Liver (tissue), 9 donors: ENCODE results near the gene UPF1. TPM values are rescaled to one million over a fixed set of nuclear protein-coding genes. Genes with fewer than 3 reads are reported as not detected.

Source experiments
- DNase-seq: peaks from one replicate; pipeline ENCODE4 v3.0.0-alpha.2; 2017; ENCODE audit warnings: low spot score
- H3K27ac ChIP-seq, 2 donors: one replicate each; pipeline ENCODE4 v1.7.0; 2013; ENCODE audit warnings: inconsistent platforms in 2 of 2, low read length in 2 of 2, control low read depth in 1 of 2, low read depth in 1 of 2, mild to moderate bottlenecking in 1 of 2
- H3K27me3 ChIP-seq, 4 donors: one replicate each; pipeline versions ENCODE4 v1.6.1 to v1.7.0; 2013; ENCODE audit warnings: low read length in 3 of 4, inconsistent platforms in 1 of 4, mild to moderate bottlenecking in 1 of 4, moderate library complexity in 1 of 4; ENCODE audit not compliant: control insufficient read depth in 4 of 4, insufficient read depth in 4 of 4
- H3K36me3 ChIP-seq, 4 donors: one replicate each; pipeline versions ENCODE4 v1.6.1 to v1.7.0; 2013; ENCODE audit warnings: low read length in 3 of 4, mild to moderate bottlenecking in 3 of 4, low read depth in 1 of 4, moderate library complexity in 1 of 4; ENCODE audit not compliant: control insufficient read depth in 4 of 4, insufficient read depth in 3 of 4
- H3K4me1 ChIP-seq, 4 donors: one replicate each; pipeline versions ENCODE4 v1.6.1 to v1.7.0; 2013; ENCODE audit warnings: low read length in 3 of 4, mild to moderate bottlenecking in 3 of 4, moderate library complexity in 1 of 4; ENCODE audit not compliant: control insufficient read depth in 4 of 4, insufficient read depth in 4 of 4
- H3K4me3 ChIP-seq, 3 donors: one replicate each; pipeline versions ENCODE4 v1.6.1 to v1.7.0; 2013; ENCODE audit warnings: low read length in 3 of 3, control low read depth in 1 of 3, low read depth in 1 of 3, mild to moderate bottlenecking in 1 of 3
- H3K9ac ChIP-seq, 2 donors: one replicate each; pipeline ENCODE4 v1.7.0; 2013; ENCODE audit warnings: low read length in 2 of 2, mild to moderate bottlenecking in 2 of 2, moderate library complexity in 2 of 2, control low read depth in 1 of 2, low read depth in 1 of 2
- H3K9me3 ChIP-seq, 4 donors: one replicate each; pipeline versions ENCODE4 v1.6.1 to v1.7.0; 2013; ENCODE audit warnings: low read length in 3 of 4; ENCODE audit not compliant: control insufficient read depth in 4 of 4
- ATF3 ChIP-seq: IDR thresholded peaks from 2 replicates; pipeline ENCODE4 v1.6.1; 2016; ENCODE audit warnings: antibody characterized with exemption
- CTCF ChIP-seq: fragments of 150-350 bp; IDR thresholded peaks from 2 replicates; pipeline ENCODE4 v1.5.1; 2017; ENCODE audit warnings: improper control_type of control experiment, low read depth, low read length; ENCODE audit not compliant: missing input control
- EGR1 ChIP-seq, 2 donors: IDR thresholded peaks; 2 replicates each; pipeline ENCODE4 v1.6.1; 2016 to 2018; ENCODE audit warnings: antibody characterized with exemption in 2 of 2, low read depth in 2 of 2
- FOXA1 ChIP-seq: IDR thresholded peaks from 2 replicates; pipeline ENCODE4 v1.6.1; 2016; ENCODE audit warnings: antibody characterized with exemption
- FOXA2 ChIP-seq: IDR thresholded peaks from 2 replicates; pipeline ENCODE4 v1.6.1; 2016; ENCODE audit warnings: antibody characterized with exemption
- GABPA ChIP-seq, 2 donors: IDR thresholded peaks in 1 of 2; conservative IDR thresholded peaks in 1 of 2; 2 replicates each; pipeline ENCODE4 v1.6.1; 2016; ENCODE audit warnings: antibody characterized with exemption in 2 of 2, mild to moderate bottlenecking in 1 of 2, moderate library complexity in 1 of 2
- HNF4A ChIP-seq, 2 donors: conservative IDR thresholded peaks; 2 replicates each; pipeline ENCODE4 v1.6.1; 2016; ENCODE audit warnings: antibody characterized with exemption in 2 of 2, mild to moderate bottlenecking in 2 of 2
- HNF4G ChIP-seq: IDR thresholded peaks from 2 replicates; pipeline ENCODE4 v1.6.1; 2016; ENCODE audit warnings: antibody characterized with exemption
- JUND ChIP-seq, 2 donors: IDR thresholded peaks; 2 replicates each; pipeline ENCODE4 v1.6.1; 2016; ENCODE audit warnings: antibody characterized with exemption in 2 of 2
- MAX ChIP-seq: IDR thresholded peaks from 2 replicates; pipeline ENCODE4 v1.6.1; 2016; ENCODE audit warnings: antibody characterized with exemption
- NR2F2 ChIP-seq: IDR thresholded peaks from 2 replicates; pipeline ENCODE4 v1.6.1; 2016; ENCODE audit warnings: antibody characterized with exemption
- RAD21 ChIP-seq, 2 donors: IDR thresholded peaks; 2 replicates each; pipeline ENCODE4 v1.6.1; 2016; ENCODE audit warnings: antibody characterized with exemption in 2 of 2, mild to moderate bottlenecking in 2 of 2
- REST ChIP-seq: IDR thresholded peaks from 2 replicates; pipeline ENCODE4 v1.6.1; 2016; ENCODE audit warnings: antibody characterized with exemption, mild to moderate bottlenecking
- RXRA ChIP-seq, 2 donors: IDR thresholded peaks; 2 replicates each; pipeline ENCODE4 v1.6.1; 2017 to 2018; ENCODE audit warnings: antibody characterized with exemption in 2 of 2, mild to moderate bottlenecking in 1 of 2
- SP1 ChIP-seq: IDR thresholded peaks from 2 replicates; pipeline ENCODE4 v1.6.1; 2018; ENCODE audit warnings: antibody characterized with exemption, mild to moderate bottlenecking
- TAF1 ChIP-seq: conservative IDR thresholded peaks from 2 replicates; pipeline ENCODE4 v1.6.1; 2016; ENCODE audit warnings: antibody characterized with exemption, mild to moderate bottlenecking
- YY1 ChIP-seq: IDR thresholded peaks from 2 replicates; pipeline ENCODE4 v1.6.1; 2016; ENCODE audit warnings: antibody characterized with exemption, mild to moderate bottlenecking
- ZBTB33 ChIP-seq: IDR thresholded peaks from 2 replicates; pipeline ENCODE4 v1.6.1; 2016; ENCODE audit warnings: antibody characterized with exemption
- WGBS: extraction: QIAGEN DNeasy Blood & Tissue Kit; methylation state at CpG from one replicate; pipeline ENCODE4 v1.1.7; 2013; 5-methylcytosine and 5-hydroxymethylcytosine counted together
- polyA plus RNA-seq, 2 donors: library from polyadenylated mRNA; stranded (reverse) in 1 of 2; unstranded in 1 of 2; fragments of 200-250 nt in 1 of 2; fragments of >200 nt in 1 of 2; fragmentation: Nextera tagmentation in 1 of 2; extraction: Ambion mirVana in 1 of 2; gene quantifications; one replicate each; pipeline versions ENCODE4 v1.2.1 to v1.2.3, GENCODE V29; 2013 to 2015
- total RNA-seq, 2 donors: library from RNA; depleted of rRNA; stranded (reverse); fragments of >200 nt; gene quantifications; one replicate each; pipeline ENCODE4 v1.2.3, GENCODE V29; 2014
- donor health status: healthy.
- donor health status: healthy.
- donor health status: healthy.
- donor health status: healthy.
- donor health status: healthy.

UPF1 gene
- total and polyA plus RNA-seq, 4 donors = 5.7 to 51.0 (median 35.2) TPM

GRCh38 chr19:18834644-18834984 lies 2.9 kb downstream of the UPF1 start:
- Histone ChIP-seq H3K36me3 (peaks cover 0 to 6% (median 0%) of the 10 kb centered on the region in 4 donors), H3K9ac (no peak overlapping the region), H3K27ac (peak overlapping the region in 1 of 2 donors; percentile 34), H3K4me3 (peak overlapping the region in 1 of 3 donors; percentile 97), H3K9me3 (no peaks in the 10 kb centered on the region), H3K27me3 (no peaks in the 10 kb centered on the region), H3K4me1 (peaks cover 14 to 54% (median 37%) of the 10 kb centered on the region in 4 donors)
- TF ChIP-seq TAF1 = no peak
- TF ChIP-seq ZBTB33 = no peak
- no peak for TF ChIP-seq MAX
- no peak for DNase-seq
- 61% methylated on average over 4 of the region's 4 CpGs for WGBS

GRCh38 chr19:18839465-18840287 lies 7.9 kb downstream of the UPF1 start:
- H3K36me3 ChIP-seq = peaks cover 0 to 6% (median 0%) of the 10 kb centered on the region in 4 donors

More at GRCh38 chr19:18839465-18840287, 7.9 kb downstream of the UPF1 start:
- H3K27ac ChIP-seq = no peak overlapping the region
- WGBS = 51% methylated on average over 15 of the region's 15 CpGs
- no peak for TF ChIP-seq REST
- no peak for TF ChIP-seq ZBTB33
- peak; percentile 88 for TF ChIP-seq MAX
- no peak for TF ChIP-seq FOXA2
- peak; percentile 30 for TF ChIP-seq NR2F2
- peak; percentile 72 to 87 for TF ChIP-seq RXRA (IDR thresholded peaks at IDR 0.05)
- TF ChIP-seq HNF4G = no peak
- no peak for TF ChIP-seq FOXA1
- TF ChIP-seq RAD21 (IDR thresholded peaks at IDR 0.05) = peak; percentile 37 to 57
- peak in 1 of 2 donors; percentile 27 for TF ChIP-seq GABPA (IDR thresholded peaks at IDR 0.05 in 1 of 2, conservative IDR thresholded peaks at IDR 0.05 in 1 of 2)
- TF ChIP-seq TAF1 = no peak
- TF ChIP-seq HNF4A (conservative IDR thresholded peaks at IDR 0.05) = peak; percentile 77 to 88
- peak; percentile 31 for TF ChIP-seq YY1
- no peak for TF ChIP-seq JUND (IDR thresholded peaks at IDR 0.05)
- peak; percentile 42 for TF ChIP-seq SP1
- no peak for TF ChIP-seq ATF3
- TF ChIP-seq EGR1 (IDR thresholded peaks at IDR 0.05; ENCODE audit: low read depth in 2 of 2) = peak in 1 of 2 donors; percentile 30
- peak; percentile 26 for TF ChIP-seq CTCF
- no peak overlapping the region for H3K4me3 ChIP-seq
- peak overlapping the region in 1 of 2 donors; percentile 36 for H3K9ac ChIP-seq
- DNase-seq = peak; percentile 60
- H3K9me3 ChIP-seq = no peaks in the 10 kb centered on the region
- no peaks in the 10 kb centered on the region for H3K27me3 ChIP-seq
- peaks cover 15 to 61% (median 46%) of the 10 kb centered on the region in 4 donors for H3K4me1 ChIP-seq
